ENCODE measurements around the gene RGS6. TPM values are rescaled to one million over a fixed set of nuclear protein-coding genes. Genes with fewer than 3 reads are reported as not detected.

The RGS6 gene
- total and polyA plus RNA-seq, 2 of the 4 experiments (the other 2 are of a cell fraction) = not detected

- Histone ChIP-seq H4K20me1 (ENCODE audit: insufficient read depth, low read length) (no peaks in the 10 kb centered on the region), H3K56ac (ENCODE audit: extremely low read depth, insufficient read depth, low read length) (no peak overlapping the region), H3K4me3 (ENCODE audit: insufficient read depth, low read depth, low read length) (no peak overlapping the region), H2AK9ac (replicated peaks; ENCODE audit: low read depth, low read length, poor library complexity) (no peak overlapping the region), H3K9ac (ENCODE audit: low read depth, low read length) (no peak overlapping the region), H3K9me1 (ENCODE audit: insufficient read depth, low read length) (no peaks in the 10 kb centered on the region), H3K27ac (ENCODE audit: insufficient read depth, low read length) (no peak overlapping the region), H3K4me2 (ENCODE audit: low read depth, low read length) (no peak overlapping the region), H2BK15ac (ENCODE audit: low read depth, low read length) (no peak overlapping the region), H3K9me3 (ENCODE audit: control insufficient read depth, insufficient read depth, low read length) (no peaks in the 10 kb centered on the region), H4K5ac (ENCODE audit: low read depth, low read length) (no peak overlapping the region), H2BK5ac (ENCODE audit: low read depth, low read length, poor library complexity, severe bottlenecking) (no peak overlapping the region), H3K27me3 (ENCODE audit: control insufficient read depth, insufficient read depth, low read length) (peaks cover 2% of the 10 kb centered on the region; the same call in 1 of the 2 replicates), H3K79me1 (ENCODE audit: low read depth in 1 of 2, low read length in 2 of 2) (no peaks in the 10 kb centered on the region), H2AK5ac (ENCODE audit: low read depth, low read length) (no peak overlapping the region), H2AFZ (replicated peaks; ENCODE audit: low read length, poor library complexity) (no peak overlapping the region), H3K14ac (replicated peaks; ENCODE audit: low read depth, low read length) (no peak overlapping the region), H4K8ac (ENCODE audit: low read depth in 2 of 2, low read length in 2 of 2) (no peak overlapping the region), H3K23ac (ENCODE audit: low read depth, low read length) (no peak overlapping the region), H2BK20ac (ENCODE audit: low read depth, low read length) (no peak overlapping the region), H3K4me1 (ENCODE audit: control insufficient read depth, insufficient read depth, low read length) (peaks cover 5% of the 10 kb centered on the region; the same call in 1 of the 2 replicates), H3K18ac (ENCODE audit: low read depth, low read length) (no peak overlapping the region), H4K91ac (ENCODE audit: insufficient read depth, low read depth, low read length) (no peak overlapping the region), H3K36me3 (ENCODE audit: control insufficient read depth, insufficient read depth, low read length) (no peaks in the 10 kb centered on the region), H3K4ac (ENCODE audit: low read depth, low read length) (no peak overlapping the region), H2BK120ac (ENCODE audit: low read depth, low read length) (no peak overlapping the region)
- DNase-seq (no peak), ATAC-seq (ENCODE audit: low read depth) (no peak)
- dilution Hi-C loops (cut with HindIII; ENCODE audit: low sequenced_read_pairs, unreplicated experiment) = no loop called here
- no TSS peak for BruUV-seq (replicated peaks)
- intact Hi-C loops (cut with micrococcal nuclease) = no loop called here
- ChIA-PET POLR2A (ENCODE audit: unreplicated experiment) (no interaction called here), CTCF (interaction anchor here (1.3 to 1.4 kb wide), 2 partner anchors 10 to 40 kb away, joined by 3 to 5 read pairs; no protein-coding TSS in a partner anchor)
- in situ Hi-C loops (cut with MboI; ENCODE audit: low sequenced_read_pairs) = no loop called here
- TF ChIP-seq RAD21 (IDR thresholded peaks at IDR 0.05; ENCODE audit: low read length) = no peak
- TF ChIP-seq NFE2L2 (IDR thresholded peaks at IDR 0.05; ENCODE audit: low read depth, low read length) = no peak
- no peak for TF ChIP-seq MAFK (IDR thresholded peaks at IDR 0.05; ENCODE audit: low read depth, low read length)
- no peak for TF ChIP-seq MAZ (IDR thresholded peaks at IDR 0.05; ENCODE audit: borderline replicate concordance, low read depth, low read length)
- TF ChIP-seq, protein P1, sequence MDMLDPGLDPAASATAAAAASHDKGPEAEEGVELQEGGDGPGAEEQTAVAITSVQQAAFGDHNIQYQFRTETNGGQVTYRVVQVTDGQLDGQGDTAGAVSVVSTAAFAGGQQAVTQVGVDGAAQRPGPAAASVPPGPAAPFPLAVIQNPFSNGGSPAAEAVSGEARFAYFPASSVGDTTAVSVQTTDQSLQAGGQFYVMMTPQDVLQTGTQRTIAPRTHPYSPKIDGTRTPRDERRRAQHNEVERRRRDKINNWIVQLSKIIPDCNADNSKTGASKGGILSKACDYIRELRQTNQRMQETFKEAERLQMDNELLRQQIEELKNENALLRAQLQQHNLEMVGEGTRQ (IDR thresholded peaks at IDR 0.05; ENCODE audit: low read depth, low read length) = no peak
- no peak for TF ChIP-seq SMC3 (IDR thresholded peaks at IDR 0.05; ENCODE audit: low read depth, low read length)
- no peak for TF ChIP-seq CTCF (conservative IDR thresholded peaks at IDR 0.05; ENCODE audit: low read depth, low read length)
- TF ChIP-seq CHD1 (IDR thresholded peaks at IDR 0.05; ENCODE audit: low read depth, low read length) = no peak
- no peak for TF ChIP-seq POLR2A (IDR thresholded peaks at IDR 0.05; ENCODE audit: low read depth, low read length)
- TF ChIP-seq CEBPB (IDR thresholded peaks at IDR 0.05; ENCODE audit: low read depth, low read length) = no peak
- no peak for TF ChIP-seq RCOR1 (IDR thresholded peaks at IDR 0.05; ENCODE audit: insufficient replicate concordance, low read length)
- TF ChIP-seq RFX5 (IDR thresholded peaks at IDR 0.05; ENCODE audit: low read depth, low read length) = no peak
- TF ChIP-seq BHLHE40 (IDR thresholded peaks at IDR 0.05; ENCODE audit: low read depth, low read length) = no peak
- TF ChIP-seq FOS (IDR thresholded peaks at IDR 0.05; ENCODE audit: low read depth, low read length) = no peak
- WGBS, 2 experiments (ENCODE audit: extremely low coverage in 2 of 2, insufficient read length in 1 of 2) = no CpG with 5 or more reads among the region's 4 CpGs
Observed at GRCh38 chr14:72554401-72554800, 622.2 kb downstream of the RGS6 start.
